ENCODE data around the gene MYLK4.

MYLK4 gene

GRCh38 chr6:2655844-2656433, 94.8 kb downstream of the MYLK4 start:
- no peak for DNase-seq

GRCh38 chr6:2653369-2654032, 97.2 kb downstream of the MYLK4 start:
- no peak for DNase-seq

- DNase-seq: no peak
These were observed 98.1 kb downstream of the MYLK4 start for GRCh38 chr6:2652611-2653010.

GRCh38 chr6:2651961-2652360, 98.8 kb downstream of the MYLK4 start:
- no peak for DNase-seq

- no peak for DNase-seq
These were observed 99.2 kb downstream of the MYLK4 start for GRCh38 chr6:2651536-2651935.

- no peak for DNase-seq
These were observed 104.4 kb downstream of the MYLK4 start for GRCh38 chr6:2646346-2646745.

GRCh38 chr6:2643935-2644539, 106.7 kb downstream of the MYLK4 start:
- no peak for DNase-seq

- DNase-seq: no peak
These were observed 107.6 kb downstream of the MYLK4 start for GRCh38 chr6:2643130-2643529.

GRCh38 chr6:2641044-2641725, 109.5 kb downstream of the MYLK4 start:
- no peak for DNase-seq

- no peak for DNase-seq
These were observed 110.2 kb downstream of the MYLK4 start for GRCh38 chr6:2640551-2640950.

- no peak for DNase-seq
These were observed 110.8 kb downstream of the MYLK4 start for GRCh38 chr6:2639896-2640295.

- DNase-seq: no peak
These were observed 111.6 kb downstream of the MYLK4 start for GRCh38 chr6:2639167-2639566.

- DNase-seq: no peak
These were observed 114.0 kb downstream of the MYLK4 start for GRCh38 chr6:2636672-2637071.

GRCh38 chr6:2635911-2636310, 114.8 kb downstream of the MYLK4 start:
- no peak for DNase-seq

GRCh38 chr6:2634139-2634964, 116.4 kb downstream of the MYLK4 start:
- DNase-seq: peak; percentile 63 to 88 (median 75)

GRCh38 chr6:2633736-2634135, 117.0 kb downstream of the MYLK4 start:
- peak in 1 of 6 experiments; percentile 27 for DNase-seq

GRCh38 chr6:2632976-2633584, 117.6 kb downstream of the MYLK4 start:
- no peak for DNase-seq

GRCh38 chr6:2632368-2632767, 118.4 kb downstream of the MYLK4 start:
- DNase-seq: no peak

- no peak for DNase-seq
These were observed 119.7 kb downstream of the MYLK4 start for GRCh38 chr6:2630891-2631571.

- DNase-seq: no peak
These were observed 120.4 kb downstream of the MYLK4 start for GRCh38 chr6:2630359-2630758.

GRCh38 chr6:2626401-2626800, 124.3 kb downstream of the MYLK4 start:
- no peak for DNase-seq

- DNase-seq: no peak
These were observed 125.1 kb downstream of the MYLK4 start for GRCh38 chr6:2625581-2625980.

Data from stimulated activated naive CD4-positive, alpha-beta T cell (primary cell).